ENCODE data around the gene COL15A1.

COL15A1 gene

GRCh38 chr9:98896632-98897031, 47.1 kb upstream of the COL15A1 start:
- Histone ChIP-seq H3K36me3 (ENCODE audit: control insufficient read depth, low read length) (no peaks in the 10 kb centered on the region), H3K27me3 (ENCODE audit: control insufficient read depth, low read length) (peaks cover 10% of the 10 kb centered on the region; the same call in 1 of the 2 replicates)
- TF ChIP-seq EZH2phosphoT487 (IDR thresholded peaks at IDR 0.05; ENCODE audit: borderline replicate concordance, low read length) (no peak), CTCF (IDR thresholded peaks at IDR 0.05; ENCODE audit: low read depth, low read length, poor library complexity, severe bottlenecking) (no peak)

GRCh38 chr9:98897745-98898144, 46.0 kb upstream of the COL15A1 start:
- Histone ChIP-seq H3K4me2 (ENCODE audit: low read length) (no peak overlapping the region), H3K4me1 (ENCODE audit: control insufficient read depth, low read length) (no peaks in the 10 kb centered on the region), H3K79me2 (ENCODE audit: control insufficient read depth, low read length) (no peaks in the 10 kb centered on the region), H3K27me3 (ENCODE audit: control insufficient read depth, low read length) (peaks cover 10% of the 10 kb centered on the region; the same call in 1 of the 2 replicates), H3K4me3 (ENCODE audit: low read length) (no peak overlapping the region), H3K27ac (ENCODE audit: low read depth, low read length) (no peak overlapping the region), H3K9me2 (replicated peaks; ENCODE audit: control insufficient read depth, low read length) (no peaks in the 10 kb centered on the region), H3K9me3 (ENCODE audit: control insufficient read depth, insufficient read depth, low read length) (no peaks in the 10 kb centered on the region), H3F3A (ENCODE audit: control insufficient read depth, insufficient read depth) (no peaks in the 10 kb centered on the region), H4K20me1 (ENCODE audit: control insufficient read depth, insufficient read depth, low read depth, low read length) (no peaks in the 10 kb centered on the region), H3K36me3 (ENCODE audit: control insufficient read depth, low read length) (no peaks in the 10 kb centered on the region)
- TF ChIP-seq CTCF (IDR thresholded peaks at IDR 0.05; ENCODE audit: low read depth, low read length, poor library complexity, severe bottlenecking), result no peak
- TF ChIP-seq EZH2phosphoT487 (IDR thresholded peaks at IDR 0.05; ENCODE audit: borderline replicate concordance, low read length), result no peak

More at GRCh38 chr9:98896632-98897031, 47.1 kb upstream of the COL15A1 start:
- no peaks in the 10 kb centered on the region for H3F3A ChIP-seq (ENCODE audit: control insufficient read depth, insufficient read depth)
- H4K20me1 ChIP-seq (ENCODE audit: control insufficient read depth, insufficient read depth, low read depth, low read length), result no peaks in the 10 kb centered on the region
- H3K4me1 ChIP-seq (ENCODE audit: control insufficient read depth, low read length), result no peaks in the 10 kb centered on the region
- H3K9me2 ChIP-seq (replicated peaks; ENCODE audit: control insufficient read depth, low read length), result no peaks in the 10 kb centered on the region
- no peaks in the 10 kb centered on the region for H3K79me2 ChIP-seq (ENCODE audit: control insufficient read depth, low read length)
- no peak overlapping the region for H3K27ac ChIP-seq (ENCODE audit: low read depth, low read length)
- no peaks in the 10 kb centered on the region for H3K9me3 ChIP-seq (ENCODE audit: control insufficient read depth, insufficient read depth, low read length)
- H3K4me3 ChIP-seq (ENCODE audit: low read length), result no peak overlapping the region
- H3K4me2 ChIP-seq (ENCODE audit: low read length), result no peak overlapping the region

- Histone ChIP-seq H3K4me1 (ENCODE audit: control insufficient read depth, low read length) (no peaks in the 10 kb centered on the region), H3K27ac (ENCODE audit: low read depth, low read length) (no peak overlapping the region), H3K4me3 (ENCODE audit: low read length) (no peak overlapping the region), H3K9me3 (ENCODE audit: control insufficient read depth, insufficient read depth, low read length) (no peaks in the 10 kb centered on the region), H3K79me2 (ENCODE audit: control insufficient read depth, low read length) (no peaks in the 10 kb centered on the region), H4K20me1 (ENCODE audit: control insufficient read depth, insufficient read depth, low read depth, low read length) (no peaks in the 10 kb centered on the region), H3F3A (ENCODE audit: control insufficient read depth, insufficient read depth) (no peaks in the 10 kb centered on the region), H3K4me2 (ENCODE audit: low read length) (no peak overlapping the region), H3K27me3 (ENCODE audit: control insufficient read depth, low read length) (peaks cover 10% of the 10 kb centered on the region; the same call in 1 of the 2 replicates), H3K36me3 (ENCODE audit: control insufficient read depth, low read length) (no peaks in the 10 kb centered on the region), H3K9me2 (replicated peaks; ENCODE audit: control insufficient read depth, low read length) (no peaks in the 10 kb centered on the region)
- TF ChIP-seq CTCF (IDR thresholded peaks at IDR 0.05; ENCODE audit: low read depth, low read length, poor library complexity, severe bottlenecking) (no peak), EZH2phosphoT487 (IDR thresholded peaks at IDR 0.05; ENCODE audit: borderline replicate concordance, low read length) (no peak)
Measured at GRCh38 chr9:98899408-98900056, 44.2 kb upstream of the COL15A1 start.
